AG04450 (cell line): ENCODE data around the gene NPRL2. TPM values are rescaled to one million over a fixed set of nuclear protein-coding genes. Genes with fewer than 3 reads are reported as not detected.

Source experiments
- CTCF ChIA-PET: fragments of 300-600, 350-600 bp; formaldehyde crosslinking; extraction: SDS; loops from one replicate; lab custom pipeline; 2022; ENCODE audit warnings: antibody characterized with exemption, inconsistent platforms; lab: Charles Lee
- POLR2A ChIA-PET: fragments of 350-600 bp; formaldehyde crosslinking; extraction: SDS; loops from one replicate; lab custom pipeline; 2021; ENCODE audit warnings: antibody characterized with exemption, inconsistent platforms; lab: Yijun Ruan, JAX
- DNase-seq: peaks from one replicate; pipeline ENCODE4 v3.0.0-alpha.2; 2011; ENCODE audit warnings: low read depth, low spot score
- H3K27ac ChIP-seq: one replicate; pipeline ENCODE4 v1.5.1; 2012; ENCODE audit warnings: low read depth, low read length, control low read depth
- H3K27me3 ChIP-seq: one replicate; pipeline ENCODE4 v1.6.0; 2012; ENCODE audit warnings: low read length; ENCODE audit not compliant: control insufficient read depth, insufficient read depth
- H3K4me3 ChIP-seq: 2 replicates; pipeline ENCODE4 v1.5.1; 2011; ENCODE audit warnings: mild to moderate bottlenecking, low read depth, low read length, control low read depth
- H3K9me3 ChIP-seq: 2 replicates; pipeline ENCODE4 v1.5.1; 2012; ENCODE audit warnings: low read length; ENCODE audit not compliant: control insufficient read depth, insufficient read depth
- CTCF ChIP-seq: IDR thresholded peaks from 2 replicates; pipeline ENCODE4 v1.5.1; 2011; ENCODE audit warnings: low read depth, low read length, control low read depth, inconsistent platforms
- polyA plus RNA-seq: library from polyadenylated mRNA; depleted of rRNA; stranded (reverse); fragments of >200 nt; gene quantifications from 2 replicates; pipeline ENCODE4 v1.2.3, GENCODE V29; 2011

The NPRL2 gene
- polyA plus RNA-seq, 1 experiment, result 25.6 TPM

- H3K9me3 ChIP-seq, result no peaks in the 10 kb centered on the region; the same call in 1 of the 2 replicates
- H3K4me3 ChIP-seq, result no peak overlapping the region
- H3K27ac ChIP-seq, result no peak overlapping the region
- no peaks in the 10 kb centered on the region for H3K27me3 ChIP-seq
- DNase-seq, result no peak
- CTCF ChIA-PET, result interaction anchor here (0.7 to 1.4 kb wide), 3 partner anchors 13 to 90 kb away, joined by 3 read pairs; no protein-coding TSS in a partner anchor
- POLR2A ChIA-PET, result no interaction called here
- TF ChIP-seq CTCF, result no peak
These were observed 27.4 kb downstream of the NPRL2 start for GRCh38 chr3:50323092-50323600.

DNA sequence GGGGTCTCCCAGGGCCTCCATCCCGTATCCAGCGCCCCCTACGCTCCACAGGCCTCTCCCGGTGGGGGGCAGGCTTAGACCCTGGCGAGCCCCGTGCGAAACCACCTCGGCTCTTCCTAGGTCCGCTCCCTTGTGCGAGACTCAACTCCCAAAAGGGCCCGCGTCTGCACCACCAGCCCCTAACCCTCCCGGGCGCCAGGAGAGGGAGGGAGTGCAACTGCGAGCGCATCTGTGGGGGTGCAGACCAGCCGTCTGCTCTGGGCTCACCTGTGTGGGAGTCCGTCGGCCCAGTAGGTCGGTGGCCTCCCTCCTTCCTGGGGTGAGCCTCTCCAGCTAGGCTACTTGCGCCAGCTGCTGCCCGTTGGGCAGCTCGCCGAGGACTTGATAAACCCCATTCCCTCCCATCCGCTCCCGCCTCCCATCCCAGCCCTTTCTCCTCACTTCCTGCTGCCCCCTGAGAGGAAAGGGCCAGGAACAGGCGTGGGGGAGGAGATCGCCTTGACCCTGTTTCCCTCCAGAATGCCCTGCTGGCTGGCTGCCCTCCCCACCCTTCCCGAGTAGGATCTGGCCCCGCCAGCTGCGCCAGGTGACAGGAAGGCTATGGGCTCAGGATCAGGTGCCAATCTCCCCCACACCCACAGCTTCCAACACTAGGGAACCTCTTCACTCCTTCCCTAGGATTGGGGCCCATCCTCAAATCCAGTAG, 28.0 kb downstream of the NPRL2 start, which contains the start of gene HYAL2:
Gene HYAL2, minus strand, starts transcription at position 360 of the 706 bp plus-strand sequence. CDS start 2,256 bp downstream, outside the sequence.
- no peaks in the 10 kb centered on the region for H3K27me3 ChIP-seq
- H3K9me3 ChIP-seq, result no peaks in the 10 kb centered on the region; the same call in 1 of the 2 replicates
- ChIA-PET POLR2A (no interaction called here), CTCF (interaction anchor here (0.7 to 1.4 kb wide), 2 partner anchors 14 to 62 kb away, joined by 3 read pairs; no protein-coding TSS in a partner anchor)
- H3K4me3 ChIP-seq, result peak within 1 kb of the TSS; percentile 83
- peak within 1 kb of the TSS; percentile 93 for H3K27ac ChIP-seq
- DNase-seq, result no peak
- TF ChIP-seq CTCF, result no peak

- no peak for DNase-seq
- H3K4me3 ChIP-seq, result peak overlapping the region; percentile 83
- ChIA-PET CTCF (interaction anchor here (1.4 kb wide), 1 partner anchor 62 kb away, joined by 3 read pairs; no protein-coding TSS in a partner anchor), POLR2A (interaction anchor here (0.8 kb wide), 1 partner anchor 30 kb away, joined by 3 read pairs; the partner anchor contains the start of gene IFRD2)
- TF ChIP-seq CTCF, result no peak
- no peaks in the 10 kb centered on the region; the same call in 1 of the 2 replicates for H3K9me3 ChIP-seq
- H3K27ac ChIP-seq, result no peak overlapping the region
- no peaks in the 10 kb centered on the region for H3K27me3 ChIP-seq
These were observed 28.5 kb downstream of the NPRL2 start for GRCh38 chr3:50322115-50322385.

DNA sequence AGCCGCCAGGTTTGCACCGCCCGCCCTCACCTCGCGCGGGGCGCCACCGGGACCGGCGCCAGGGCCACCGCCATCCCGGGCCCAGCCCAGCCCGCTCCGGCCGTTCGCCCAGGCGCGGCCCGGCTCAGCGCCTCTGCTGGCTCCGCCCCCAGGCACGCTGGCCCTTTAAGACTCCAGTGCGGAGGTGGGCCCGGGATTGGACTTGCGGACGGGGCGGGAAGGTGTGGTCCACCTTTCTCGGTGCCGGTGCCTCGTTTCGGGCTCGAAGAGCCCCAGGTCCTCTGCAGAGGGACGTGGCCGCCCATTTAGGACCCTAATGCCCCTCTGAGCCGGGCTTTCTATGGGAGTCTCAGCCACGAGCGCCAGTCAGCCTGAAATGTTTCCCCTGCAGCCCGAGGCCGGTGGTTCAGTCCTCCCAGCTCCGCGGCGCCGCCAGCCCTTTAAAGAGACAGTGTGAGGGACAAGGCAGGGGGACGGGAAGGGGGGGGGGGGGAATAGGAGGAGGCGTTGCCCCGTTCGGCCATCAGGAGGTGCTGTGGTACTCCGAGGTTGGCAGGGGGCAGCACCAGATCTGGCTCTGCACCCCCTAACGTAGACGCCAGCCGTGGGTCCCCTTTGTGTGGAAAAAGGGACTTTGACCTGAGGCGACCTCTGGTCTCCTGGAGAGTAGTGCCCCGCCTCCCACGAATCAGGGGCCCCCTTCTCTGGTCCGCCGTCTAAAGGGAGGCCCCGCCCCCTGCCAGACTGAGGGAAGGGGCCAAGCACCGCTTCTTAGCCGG, 29.1 kb downstream of the NPRL2 start:
- TF ChIP-seq CTCF, result peak; percentile 49
- H3K27ac ChIP-seq, result peak overlapping the region; percentile 93
- ChIA-PET POLR2A (interaction anchor here (0.6 to 0.8 kb wide), 3 partner anchors 19 to 58 kb away, joined by 3 to 9 read pairs (median 3); partner anchors contain the start of genes IFRD2 and RASSF1), CTCF (interaction anchor here (0.6 to 1.4 kb wide), 8 partner anchors 9 to 154 kb away, joined by 3 to 5 read pairs (median 3); no protein-coding TSS in a partner anchor)
- DNase-seq, result peak; percentile 61
- no peaks in the 10 kb centered on the region for H3K27me3 ChIP-seq
- peak overlapping the region; percentile 83 for H3K4me3 ChIP-seq
- H3K9me3 ChIP-seq, result no peaks in the 10 kb centered on the region; the same call in 1 of the 2 replicates
